ENCODE measurements around the gene CCT2.
"Not testable (repeated sequence)": the region's sequence is repeated elsewhere in the genome, so short reads cannot be mapped to it uniquely, and the experiment has no call there.

CCT2 gene

GRCh38 chr12:69598174-69598753, 13.0 kb downstream of the CCT2 start:
- CTCF ChIA-PET, result interaction anchor here (1.1 to 1.4 kb wide), 3 partner anchors 33 to 241 kb away, joined by 3 to 5 read pairs (median 4); no protein-coding TSS in a partner anchor
- H3K4me3 ChIP-seq (ENCODE audit: low read depth, low read length), result no peak overlapping the region
- no peak for DNase-seq (ENCODE audit: low read depth, low spot score)
- POLR2A ChIA-PET, result no interaction called here
- no peak for TF ChIP-seq CTCF (IDR thresholded peaks at IDR 0.05; ENCODE audit: insufficient read depth, low read length, missing control alignments)

GRCh38 chr12:69600804-69601203, 15.5 kb downstream of the CCT2 start:
- TF ChIP-seq CTCF (IDR thresholded peaks at IDR 0.05; ENCODE audit: insufficient read depth, low read length, missing control alignments), result no peak
- POLR2A ChIA-PET, result no interaction called here
- no peak overlapping the region for H3K4me3 ChIP-seq (ENCODE audit: low read depth, low read length)
- CTCF ChIA-PET, result interaction anchor here (1.1 to 4.0 kb wide), 5 partner anchors 14 to 445 kb away, joined by 3 to 17 read pairs (median 5); partner anchors contain the start of gene CCT2
- no peak for DNase-seq (ENCODE audit: low read depth, low spot score)

GRCh38 chr12:69601962-69602685, 16.9 kb downstream of the CCT2 start:
- ChIA-PET CTCF (interaction anchor here (1.1 to 4.0 kb wide), 2 partner anchors 16 to 446 kb away, joined by 3 to 17 read pairs; partner anchors contain the start of gene CCT2), POLR2A (no interaction called here)
- H3K4me3 ChIP-seq (ENCODE audit: low read depth, low read length), result no peak overlapping the region

GRCh38 chr12:69602954-69603353, 17.7 kb downstream of the CCT2 start:
- no peak overlapping the region for H3K4me3 ChIP-seq (ENCODE audit: low read depth, low read length)
- POLR2A ChIA-PET, result interaction anchor here (0.7 kb wide), 2 partner anchors 17 to 88 kb away, joined by 3 to 4 read pairs; no protein-coding TSS in a partner anchor
- no peak for DNase-seq (ENCODE audit: low read depth, low spot score)
- CTCF ChIA-PET, result no interaction called here
- no peak for TF ChIP-seq CTCF (IDR thresholded peaks at IDR 0.05; ENCODE audit: insufficient read depth, low read length, missing control alignments)

More at GRCh38 chr12:69601962-69602685, 16.9 kb downstream of the CCT2 start:
- DNase-seq (ENCODE audit: low read depth, low spot score), result no peak
- no peak for TF ChIP-seq CTCF (IDR thresholded peaks at IDR 0.05; ENCODE audit: insufficient read depth, low read length, missing control alignments)

GRCh38 chr12:69603556-69603955, 18.3 kb downstream of the CCT2 start:
- ChIA-PET CTCF (interaction anchor here (0.7 kb wide), 1 partner anchor 37 kb away, joined by 3 read pairs; no protein-coding TSS in a partner anchor), POLR2A (interaction anchor here (0.7 kb wide), 2 partner anchors 17 to 88 kb away, joined by 3 to 4 read pairs; no protein-coding TSS in a partner anchor)
- DNase-seq (ENCODE audit: low read depth, low spot score); H3K4me3 ChIP-seq (ENCODE audit: low read depth, low read length): not testable (repeated sequence)

GRCh38 chr12:69604275-69604674, 19.0 kb downstream of the CCT2 start:
- POLR2A ChIA-PET; DNase-seq (ENCODE audit: low read depth, low spot score); H3K4me3 ChIP-seq (ENCODE audit: low read depth, low read length): not testable (repeated sequence)
- CTCF ChIA-PET, result interaction anchor here (1.1 kb wide), 1 partner anchor 15 kb away, joined by 3 read pairs; no protein-coding TSS in a partner anchor

- no peak for DNase-seq (ENCODE audit: low read depth, low spot score)
- POLR2A ChIA-PET, result no interaction called here
- CTCF ChIA-PET, result interaction anchor here (0.6 to 1.1 kb wide), 2 partner anchors 28 to 32 kb away, joined by 3 to 4 read pairs; no protein-coding TSS in a partner anchor
- no peak overlapping the region for H3K4me3 ChIP-seq (ENCODE audit: low read depth, low read length)
- no peak for TF ChIP-seq CTCF (IDR thresholded peaks at IDR 0.05; ENCODE audit: insufficient read depth, low read length, missing control alignments)
These were observed 22.9 kb downstream of the CCT2 start for GRCh38 chr12:69608114-69608513.

All from AG04449 (cell line).